Left renal pelvis (tissue), 4 donors: Measurements from ENCODE around the gene SLAMF8. TPM values are rescaled to one million over a fixed set of nuclear protein-coding genes. Genes with fewer than 3 reads are reported as not detected.

ENCODE experiments used
- DNase-seq, 4 donors: peaks; one replicate each; pipeline ENCODE4 v3.0.0-alpha.2; 2013; ENCODE audit warnings: low read depth in 4 of 4, low spot score in 3 of 4
- polyA plus RNA-seq, 4 donors: library from polyadenylated mRNA; unstranded; fragments of 120-200 nt; gene quantifications; one replicate each; pipeline ENCODE4 v1.2.1, GENCODE V29; 2013; ENCODE audit not compliant: insufficient read length in 4 of 4

Gene SLAMF8
- polyA plus RNA-seq, 4 donors, result 0.42 to 1.1 (median 0.72) TPM

DNA sequence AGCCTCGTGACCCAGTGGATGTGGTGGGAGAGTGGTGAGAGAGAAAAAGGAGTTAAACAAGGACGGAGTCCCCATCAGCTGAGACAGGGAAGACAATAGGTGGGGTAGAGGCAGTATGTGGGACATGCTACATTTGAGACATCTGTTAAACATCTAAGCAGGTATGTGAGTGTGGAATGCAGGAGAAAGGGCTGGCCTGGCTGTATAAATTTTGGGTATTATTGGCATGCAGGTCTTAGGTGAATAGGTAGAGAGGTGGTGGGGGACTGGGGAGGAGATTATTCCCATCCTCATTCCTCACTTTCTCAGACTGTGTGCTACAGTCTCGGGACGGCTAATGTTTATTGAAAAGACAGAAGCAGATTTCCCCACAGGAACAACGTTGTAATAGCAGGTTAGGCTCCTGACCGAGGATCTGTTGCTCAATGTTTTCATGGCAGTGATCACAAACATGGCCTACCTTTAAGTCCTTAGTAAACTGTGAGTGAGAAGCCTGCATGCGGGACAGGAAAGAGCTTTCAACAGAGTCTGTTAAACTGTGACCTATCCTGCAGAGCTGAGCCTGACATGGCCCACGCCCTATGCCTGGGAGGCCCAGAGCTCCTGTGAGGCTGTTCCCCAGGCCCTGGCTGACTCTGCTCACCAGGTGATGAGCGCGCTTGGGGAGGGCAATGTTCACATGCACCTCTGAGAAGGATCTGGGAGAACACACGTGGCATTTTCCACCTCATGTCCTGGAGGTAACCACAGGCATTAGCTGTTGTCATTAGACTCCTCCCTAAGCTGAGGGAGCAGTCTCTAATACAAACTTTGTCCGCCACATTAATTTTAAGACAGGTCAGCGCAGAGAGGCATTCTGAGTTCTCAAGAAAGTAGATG lies 19.3 kb downstream of the SLAMF8 start:
- no peak for DNase-seq

DNA sequence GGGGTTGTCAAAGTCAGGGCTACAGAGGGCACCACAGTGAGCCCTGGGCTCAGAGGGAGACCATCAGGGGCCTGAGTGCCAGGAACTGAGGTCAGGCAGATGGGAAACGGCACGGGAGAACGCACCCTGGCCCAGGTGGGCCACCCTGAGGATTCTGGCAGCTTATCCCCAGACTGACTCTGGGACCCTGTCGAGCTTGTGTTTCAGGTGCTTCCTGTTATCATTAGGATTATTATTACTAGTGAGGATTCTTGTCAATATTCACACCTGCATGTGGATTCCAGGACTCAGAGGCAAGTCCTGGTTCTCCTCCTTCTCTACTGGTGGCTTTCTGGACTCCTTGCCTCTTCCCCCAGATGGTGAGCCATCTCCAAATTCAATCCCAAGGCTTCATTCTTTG lies 20.6 kb downstream of the SLAMF8 start:
- DNase-seq, result no peak

DNA sequence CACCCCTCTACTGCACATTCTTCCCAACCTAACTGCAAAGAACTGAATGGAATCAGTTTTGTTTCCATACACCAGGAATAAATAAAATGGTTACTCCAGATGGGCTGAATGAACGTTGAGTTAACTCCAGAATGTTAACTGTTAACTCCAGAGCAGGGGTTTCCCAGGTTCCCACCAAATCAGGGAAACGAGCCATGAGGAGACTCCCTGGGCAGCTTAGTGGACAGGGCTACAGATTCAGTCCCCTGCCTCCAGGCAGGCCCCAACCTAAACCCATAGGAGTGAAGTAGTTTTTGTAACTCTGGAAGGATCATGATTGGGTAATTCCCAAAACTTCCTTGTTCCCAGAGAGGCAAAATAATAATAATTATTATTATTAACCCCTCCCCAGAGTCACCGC lies 21.7 kb downstream of the SLAMF8 start:
- DNase-seq, result no peak

DNA sequence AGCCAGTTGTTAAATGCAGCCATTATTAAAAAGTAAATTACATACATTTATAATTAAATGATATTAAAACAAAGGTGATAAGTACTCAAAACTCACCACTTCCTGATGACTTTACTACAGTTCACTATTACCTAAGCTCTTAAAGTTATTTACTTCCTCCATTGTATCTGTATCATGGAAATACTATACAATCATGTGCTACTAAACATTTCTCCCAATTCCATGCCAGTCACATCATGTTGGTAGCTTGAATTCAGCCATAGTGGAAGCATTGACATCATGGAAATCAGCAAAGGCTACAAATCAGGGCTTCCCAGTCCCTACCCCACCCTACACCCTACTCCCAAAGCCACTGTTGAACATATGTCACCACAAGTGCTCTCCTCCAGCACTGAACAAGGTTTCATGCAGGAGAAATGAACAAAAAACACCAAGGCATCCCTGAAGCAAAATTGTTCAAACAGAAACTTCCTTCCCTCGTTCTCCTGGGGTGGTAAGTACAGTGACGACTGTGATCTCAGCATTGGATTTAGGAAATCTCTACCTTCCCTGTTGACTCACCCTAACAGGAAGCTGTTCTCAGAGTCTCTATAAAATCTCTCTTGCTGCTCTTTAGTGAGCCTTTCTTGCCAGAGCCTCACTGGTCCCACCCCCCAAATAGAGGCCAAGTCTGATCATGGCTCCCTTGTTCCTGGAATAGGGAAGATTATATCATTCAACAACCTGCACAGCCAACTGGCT lies 23.1 kb downstream of the SLAMF8 start:
- DNase-seq, result no peak

DNA sequence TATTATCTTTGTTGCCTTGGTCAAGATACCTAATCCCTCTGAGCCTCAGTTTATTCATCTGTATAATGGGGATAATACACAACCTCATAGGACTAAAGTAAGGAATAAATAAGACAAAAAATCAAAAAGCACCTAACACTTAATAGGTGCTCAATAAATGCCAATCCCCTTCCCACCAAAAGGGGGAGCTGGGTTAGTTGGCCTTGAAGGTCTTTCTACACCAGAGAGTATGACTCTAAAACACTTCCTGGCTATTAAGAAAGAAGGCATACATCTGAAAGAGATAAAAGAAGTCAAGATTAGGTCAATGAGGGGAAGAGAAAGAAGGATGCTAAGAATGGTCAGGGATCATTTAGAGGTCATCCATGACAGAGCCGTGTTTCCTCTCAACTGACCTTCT lies 24.7 kb downstream of the SLAMF8 start:
- no peak for DNase-seq

DNA sequence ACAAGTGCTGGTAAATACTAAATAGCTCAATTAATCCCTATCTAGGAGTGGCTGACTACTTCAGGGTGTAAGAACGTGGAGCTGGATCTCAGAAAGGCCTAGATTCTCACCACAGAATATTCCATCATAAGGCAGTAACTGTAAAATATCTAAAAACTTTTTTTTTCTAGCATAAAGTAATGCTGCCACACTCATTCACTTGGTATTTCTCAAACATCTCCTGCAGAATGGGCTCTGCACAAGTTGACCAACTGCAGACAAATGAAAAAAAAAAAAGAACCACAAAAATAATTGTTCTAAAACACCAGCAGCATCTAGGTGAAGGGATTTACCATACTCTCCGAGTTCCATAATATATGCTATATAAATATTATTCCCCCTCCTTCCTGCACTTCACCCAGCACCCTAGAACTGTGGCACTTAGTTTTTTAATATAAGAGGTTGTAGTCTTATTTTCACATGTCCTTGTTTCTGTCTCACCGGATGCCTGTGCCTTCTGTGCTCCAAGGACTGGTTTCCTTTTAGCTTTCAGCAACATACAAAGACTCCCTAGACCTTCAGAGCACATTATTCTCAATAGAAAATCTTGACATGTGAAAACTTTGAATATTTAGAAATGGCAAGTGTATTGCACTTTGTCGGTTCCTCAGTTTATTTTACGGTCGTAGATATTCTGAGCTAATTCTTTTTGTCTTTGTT lies 26.9 kb downstream of the SLAMF8 start:
- no peak for DNase-seq

DNA sequence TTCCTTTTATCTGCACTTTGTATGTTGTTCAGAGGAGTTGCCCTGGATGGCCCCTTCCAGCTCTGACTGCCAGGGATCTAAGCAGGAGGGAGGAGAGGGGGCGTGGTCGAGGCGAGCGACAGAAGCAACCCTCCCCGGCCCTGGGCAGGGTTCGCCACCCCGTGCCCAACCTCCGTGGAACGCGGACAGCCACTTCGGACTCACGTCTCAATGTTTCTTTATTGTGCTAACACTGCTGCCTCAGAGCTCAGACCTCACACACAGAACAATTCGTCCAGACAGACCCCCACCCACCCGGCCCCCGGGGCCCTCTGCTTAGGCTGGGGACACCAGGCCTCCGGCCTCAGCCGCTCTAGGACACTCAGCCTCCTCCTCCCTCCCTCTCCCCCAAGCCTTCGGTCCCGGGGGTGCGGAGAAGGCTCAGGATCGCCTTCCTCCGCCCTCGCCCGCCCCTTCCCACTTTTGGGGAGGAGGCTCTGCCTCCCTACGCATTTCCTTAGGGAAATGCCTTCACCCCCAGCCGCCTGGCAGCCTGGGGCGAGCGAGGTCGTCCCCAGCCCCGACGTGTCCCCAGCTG lies 27.5 kb downstream of the SLAMF8 start:
- DNase-seq, result peak in 1 of 4 donors; percentile 37

DNA sequence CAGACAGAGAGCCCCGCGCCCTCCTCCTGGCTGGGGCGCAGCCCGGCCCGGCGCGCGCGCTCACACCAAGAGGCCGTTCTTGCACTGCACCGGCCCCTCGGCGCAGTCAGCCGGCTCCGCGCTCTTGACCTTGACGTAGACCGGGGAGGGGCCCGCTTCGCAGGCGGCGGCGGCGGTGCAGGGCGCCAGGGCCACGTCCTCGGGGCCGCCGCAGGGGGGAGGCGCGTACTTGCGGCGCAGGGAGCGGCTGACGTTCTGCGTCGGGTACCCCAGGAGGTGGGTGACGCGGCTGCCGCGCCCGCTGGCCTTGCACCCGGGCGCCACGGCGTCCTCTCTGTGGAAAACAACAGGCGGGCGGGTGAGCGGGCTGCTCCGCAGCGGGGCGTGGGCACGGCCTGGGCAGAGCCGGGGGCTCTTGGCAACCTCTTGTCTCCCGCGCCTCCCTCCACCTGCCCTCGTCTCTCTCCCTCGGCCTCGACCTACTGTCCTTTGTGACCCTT lies 28.1 kb downstream of the SLAMF8 start:
- DNase-seq, result peak in 3 of 4 donors; percentile 47 to 70 (median 57)

DNA sequence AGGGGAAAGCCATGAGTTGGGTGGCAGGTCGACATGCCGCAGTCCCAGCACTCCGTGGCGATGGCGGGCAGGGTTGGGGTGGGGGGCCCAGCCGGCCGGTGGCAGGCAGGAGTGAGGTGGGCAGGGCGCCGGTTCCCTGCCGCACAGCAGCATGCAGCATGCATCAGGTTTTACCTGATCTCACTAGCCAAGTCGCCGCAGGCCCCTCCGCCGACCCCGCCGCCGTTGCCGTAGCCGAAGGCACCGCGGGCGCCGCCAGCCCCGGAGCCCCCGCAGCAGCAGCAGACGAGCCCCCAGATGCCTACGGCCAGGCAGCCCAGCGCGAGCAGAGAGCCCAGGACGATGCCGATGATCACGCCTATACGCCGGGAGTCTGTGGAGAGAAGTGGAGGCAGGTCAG lies 29.0 kb downstream of the SLAMF8 start:
- no peak for DNase-seq

DNA sequence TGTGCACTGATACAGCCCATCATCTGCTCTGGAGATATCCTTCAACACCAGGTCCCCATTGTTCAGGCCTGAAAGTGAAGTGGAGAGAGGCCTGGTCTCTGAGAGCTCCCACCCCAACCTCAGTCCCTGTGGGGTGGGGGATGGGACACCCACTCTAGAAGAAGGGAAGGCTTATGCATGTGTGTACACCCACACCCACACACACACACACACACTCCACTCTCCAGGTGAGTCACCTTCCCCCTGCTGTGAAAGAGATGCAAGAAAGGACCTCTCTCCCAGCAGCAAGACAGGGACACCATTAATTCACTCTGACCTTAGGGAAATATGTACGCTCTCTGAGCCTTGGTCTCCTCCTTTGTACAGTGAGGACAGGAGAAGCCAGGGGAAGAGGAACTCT lies 29.9 kb downstream of the SLAMF8 start:
- DNase-seq, result no peak

DNA sequence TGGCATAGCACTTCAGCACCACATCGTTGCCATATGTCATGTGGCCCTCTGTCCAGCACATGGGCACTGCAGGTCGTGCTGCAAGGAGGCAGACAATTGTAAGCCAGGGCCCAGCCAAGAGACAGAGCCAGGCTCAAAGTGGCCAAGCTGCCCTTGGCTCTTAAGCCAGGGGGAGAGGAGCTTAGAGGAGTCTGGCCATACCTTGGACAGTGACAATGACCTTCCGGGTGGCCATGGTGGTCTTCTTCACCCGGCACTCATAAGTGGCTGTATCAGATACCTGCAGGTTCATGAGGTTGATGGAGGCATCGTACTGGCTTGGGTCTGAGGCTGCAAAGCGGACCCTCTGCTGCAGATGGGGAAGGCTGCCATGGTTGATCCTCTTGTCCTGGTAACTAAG lies 31.2 kb downstream of the SLAMF8 start:
- no peak for DNase-seq

DNA sequence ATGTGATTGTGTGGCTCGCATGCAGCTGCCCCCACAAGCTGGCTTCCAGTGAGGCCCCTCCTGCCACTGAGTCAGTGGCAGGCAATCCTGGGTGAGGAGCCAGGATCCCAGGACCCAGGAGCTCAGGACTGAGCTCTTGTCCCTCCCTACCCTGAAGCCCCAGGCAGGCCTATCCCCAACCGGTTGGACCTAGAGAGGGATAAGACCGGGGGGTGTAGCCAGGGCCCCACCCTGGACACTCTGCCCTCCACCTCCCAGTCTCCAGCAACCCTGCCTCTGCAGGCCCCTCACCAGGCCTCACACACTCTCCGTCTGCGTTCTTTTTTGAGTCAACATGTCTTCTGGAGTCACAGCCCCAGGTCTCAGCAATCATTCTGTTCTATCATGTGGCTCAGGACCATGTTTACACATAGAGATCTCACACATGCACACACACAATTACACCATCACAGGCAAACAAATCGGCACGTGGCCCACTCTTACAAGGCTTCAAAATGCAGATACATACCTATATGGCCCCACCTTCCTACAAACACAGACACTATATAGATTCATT lies 33.2 kb downstream of the SLAMF8 start:
- DNase-seq, result no peak

DNA sequence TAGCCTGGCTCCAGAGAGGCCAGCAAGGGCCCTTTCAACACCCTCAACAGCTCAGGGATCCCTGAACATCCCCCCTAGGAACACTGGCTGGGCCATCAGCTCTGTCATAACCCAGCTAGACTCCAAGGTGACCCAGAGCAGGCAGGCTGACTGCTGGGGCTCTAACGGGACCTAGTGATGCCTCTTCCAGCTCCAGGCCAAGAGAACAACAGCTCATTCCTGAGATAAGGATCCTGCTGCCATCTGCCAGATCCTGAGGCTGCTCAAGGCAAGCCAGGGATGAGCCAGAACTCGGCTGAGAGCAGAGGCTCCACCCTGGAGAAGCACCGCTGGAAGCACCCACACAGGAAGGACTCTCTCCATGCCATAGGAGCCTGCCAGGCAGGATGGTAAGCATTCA lies 33.8 kb downstream of the SLAMF8 start:
- DNase-seq, result no peak

DNA sequence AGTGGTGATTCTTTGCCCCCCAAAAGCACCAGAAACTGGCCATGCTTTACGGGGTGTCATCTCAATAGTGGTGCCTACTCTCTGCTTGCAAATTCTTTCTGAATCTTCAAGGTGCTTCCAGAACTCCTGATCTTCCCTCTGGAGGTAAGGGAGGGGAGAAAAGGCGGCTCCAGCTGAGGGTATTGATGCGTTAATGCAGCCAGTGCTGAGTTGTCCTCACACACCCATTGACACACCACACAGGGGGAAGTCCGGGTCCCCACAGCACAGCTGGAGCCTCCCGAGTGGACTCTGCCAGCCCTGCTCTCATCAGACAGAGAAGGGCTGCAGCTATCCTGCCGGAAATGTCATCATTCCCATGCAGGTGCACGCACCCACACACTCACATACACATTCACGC lies 34.5 kb downstream of the SLAMF8 start:
- DNase-seq, result no peak

DNA sequence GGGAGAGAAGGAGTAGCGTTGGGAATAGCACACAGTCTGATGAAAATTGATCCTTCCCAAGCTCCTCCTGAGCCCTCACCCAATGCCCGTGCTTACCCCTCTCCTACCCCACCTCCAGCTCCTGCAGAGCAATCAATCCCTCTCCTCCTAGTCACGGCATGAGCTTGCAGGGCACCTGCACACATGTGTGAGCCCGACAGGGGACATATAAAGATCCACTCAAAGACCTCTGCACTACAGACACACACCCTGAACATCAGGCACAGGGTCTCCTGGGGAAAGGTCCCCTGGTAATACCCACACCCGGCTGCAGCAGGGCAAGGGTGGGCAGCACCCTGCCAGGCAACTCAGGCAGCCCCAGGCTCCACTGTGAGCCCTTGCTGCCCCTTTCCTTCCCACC lies 35.4 kb downstream of the SLAMF8 start:
- DNase-seq, result no peak

DNA sequence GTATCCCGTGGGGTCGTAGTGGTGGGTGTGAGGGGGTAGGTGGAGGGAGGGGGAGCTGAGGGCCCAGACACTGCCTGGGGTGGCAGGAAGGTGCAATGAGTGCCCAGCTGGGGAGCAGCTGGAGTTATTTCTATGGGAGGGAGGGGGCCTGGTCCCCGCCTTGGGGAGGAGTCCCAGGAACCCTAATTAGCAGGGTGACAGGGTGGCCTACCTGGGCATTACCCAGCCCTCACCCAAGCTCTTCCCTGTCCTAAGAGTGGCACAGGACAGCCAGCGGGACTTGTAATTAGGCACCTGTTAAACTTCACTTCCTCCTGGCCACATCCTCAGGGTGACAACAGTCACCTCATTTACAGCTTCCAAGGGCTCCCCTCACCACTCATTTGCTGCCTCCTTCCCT lies 35.9 kb downstream of the SLAMF8 start, which contains the start of gene VSIG8:
Gene VSIG8 (minus strand): TSS at position 101 of the 400 bp plus-strand sequence. CDS start 136 bp downstream, outside the sequence.
- no peak for DNase-seq

DNA sequence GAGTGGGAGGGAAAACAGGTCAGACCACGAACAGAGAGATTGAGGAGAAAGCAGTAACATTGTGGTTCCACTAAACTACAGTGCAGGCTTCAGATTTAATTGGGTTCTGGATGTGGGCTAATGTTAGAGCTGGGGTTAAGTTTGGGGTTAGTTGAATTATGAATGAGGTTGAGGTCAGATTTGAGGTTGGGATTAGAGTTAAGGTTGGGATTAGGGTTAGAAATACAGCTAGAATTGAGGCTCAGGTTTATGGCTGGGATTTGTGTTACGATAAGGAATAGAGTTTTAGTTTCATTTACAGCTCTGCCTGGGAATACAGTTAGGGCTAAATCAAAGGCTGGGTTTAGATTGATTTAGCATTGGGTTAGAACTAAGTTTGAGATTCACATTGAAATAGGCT lies 37.6 kb downstream of the SLAMF8 start:
- no peak for DNase-seq

DNA sequence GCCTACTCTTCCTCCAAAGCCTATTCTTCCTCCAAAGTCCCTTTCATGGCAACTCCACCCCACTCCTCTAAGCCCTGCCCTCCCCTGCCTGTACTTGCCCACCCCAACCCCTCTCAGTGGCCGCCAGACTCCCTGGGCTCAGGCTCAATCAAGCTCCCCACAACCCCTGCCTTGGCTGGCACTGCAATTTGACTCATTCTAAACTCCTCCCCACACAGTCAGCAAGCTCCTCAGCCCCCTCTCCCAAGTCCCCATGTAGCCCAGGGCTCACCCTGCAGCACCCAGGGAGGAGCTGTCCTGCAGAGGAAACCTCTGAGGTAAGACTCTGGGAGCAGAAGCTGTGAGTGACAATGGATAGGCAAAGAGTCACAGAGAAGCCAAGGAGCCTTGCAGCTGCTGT lies 39.4 kb downstream of the SLAMF8 start:
- DNase-seq, result no peak

DNA sequence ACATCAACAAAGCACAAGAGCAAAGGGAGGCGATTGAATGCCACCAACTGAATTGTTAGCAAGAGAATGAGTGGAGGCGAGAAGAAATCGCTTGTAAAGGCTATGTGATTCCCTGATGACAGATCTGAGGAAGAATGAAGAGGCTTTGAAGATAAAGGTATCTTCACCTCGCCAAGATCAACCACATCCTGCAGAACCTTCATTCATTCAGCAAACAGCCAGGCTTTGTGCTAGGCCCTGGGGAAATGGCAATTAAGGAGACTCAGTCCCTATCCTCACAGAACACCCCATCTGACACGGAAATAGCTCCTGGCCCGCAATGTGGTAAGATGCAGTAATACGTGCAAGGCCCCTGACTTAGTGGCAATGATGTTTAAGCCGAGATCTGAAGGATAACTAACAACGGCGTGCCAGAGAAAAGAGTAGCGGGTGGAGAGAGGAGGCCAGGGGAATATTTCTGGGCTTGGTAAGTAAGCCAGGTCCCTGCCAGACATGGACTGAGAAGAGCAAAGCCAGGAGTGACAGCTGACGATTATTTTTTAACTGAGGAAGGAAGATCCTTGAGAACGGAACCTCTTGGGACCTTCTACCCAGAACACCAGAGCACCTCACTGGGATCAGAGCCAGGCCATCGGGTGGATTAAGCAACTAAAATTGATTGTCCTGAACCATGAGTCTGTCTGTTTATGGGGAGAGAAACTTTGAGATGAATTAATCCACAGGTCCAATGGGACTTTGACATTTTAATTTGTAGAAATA lies 40.4 kb downstream of the SLAMF8 start:
- DNase-seq, result no peak

DNA sequence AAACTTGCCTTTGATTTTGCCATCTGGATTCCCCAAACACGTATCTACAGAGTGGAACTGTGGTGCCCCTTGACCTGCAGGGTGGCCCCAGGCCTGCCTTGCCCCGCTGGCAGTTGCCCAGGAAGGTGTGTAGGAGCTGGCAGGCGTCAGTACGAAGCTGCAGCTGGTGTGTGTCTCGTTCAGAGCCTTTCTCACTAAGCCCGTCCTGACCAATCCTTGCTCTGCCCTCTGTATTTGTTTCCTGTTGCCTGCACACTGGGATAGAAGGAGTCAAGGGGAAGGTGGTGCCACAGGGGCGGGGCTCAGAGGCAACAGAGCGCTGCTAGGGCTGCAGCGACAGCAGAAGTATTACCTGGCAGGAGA lies 41.0 kb downstream of the SLAMF8 start:
- peak in 3 of 4 donors; percentile 53 to 69 (median 53) for DNase-seq
